GM23338 (cell line): Measurements from ENCODE around the gene NT5M. TPM values are rescaled to one million over a fixed set of nuclear protein-coding genes. Genes with fewer than 3 reads are reported as not detected.

Source experiments
- ATAC-seq: fragments of 200-7000 bp; cut with Tn5 transposase; 3 replicates; pipeline ENCODE4 v1.9.1; 2020
- DNase-seq: peaks from one replicate; pipeline ENCODE4 v3.0.0-alpha.2; 2015; ENCODE audit warnings: low spot score
- H2AFZ ChIP-seq: fragments of 200-600 bp; sonication (generic); 2 replicates; pipeline ENCODE4 v1.8.0; 2016; ENCODE audit warnings: antibody characterized with exemption, mild to moderate bottlenecking, moderate library complexity
- H3F3A ChIP-seq: fragments of 200-600 bp; sonication (generic); replicated peaks from 2 replicates; pipeline ENCODE4 v1.8.0; 2017; ENCODE audit warnings: antibody characterized with exemption, mixed run types, low read depth
- H3K27ac ChIP-seq: fragments of 200-600 bp; sonication (generic); 2 replicates; pipeline ENCODE4 v1.6.1; 2016; ENCODE audit warnings: low read depth
- H3K27me3 ChIP-seq: fragments of 200-600 bp; sonication (generic); 2 replicates; pipeline ENCODE4 v1.8.0; 2016; ENCODE audit warnings: mild to moderate bottlenecking, mixed run types, moderate library complexity; ENCODE audit not compliant: insufficient read depth
- H3K36me3 ChIP-seq: fragments of 200-600 bp; sonication (generic); 2 replicates; pipeline ENCODE4 v1.8.0; 2016; ENCODE audit warnings: mild to moderate bottlenecking; ENCODE audit not compliant: insufficient read depth
- H3K4me1 ChIP-seq: fragments of 200-600 bp; sonication (generic); 2 replicates; pipeline ENCODE4 v1.8.0; 2016; ENCODE audit warnings: mild to moderate bottlenecking, moderate library complexity; ENCODE audit not compliant: insufficient read depth
- H3K4me2 ChIP-seq: fragments of 200-600 bp; sonication (generic); 2 replicates; pipeline ENCODE4 v1.7.1; 2017; ENCODE audit warnings: mixed run types
- H3K4me3 ChIP-seq: fragments of 200-600 bp; sonication (generic); 2 replicates; pipeline ENCODE4 v1.6.1; 2016; ENCODE audit warnings: mixed run types
- H3K79me2 ChIP-seq: fragments of 200-600 bp; sonication (generic); replicated peaks from 2 replicates; pipeline ENCODE4 v1.8.0; 2017; ENCODE audit warnings: mild to moderate bottlenecking; ENCODE audit not compliant: insufficient read depth
- H3K9me2 ChIP-seq: fragments of 200-600 bp; sonication (generic); 2 replicates; pipeline ENCODE4 v1.8.0; 2017; ENCODE audit not compliant: insufficient read depth
- H4K20me1 ChIP-seq: fragments of 200-600 bp; sonication (generic); replicated peaks from 2 replicates; pipeline ENCODE4 v1.8.0; 2017; ENCODE audit warnings: mild to moderate bottlenecking; ENCODE audit not compliant: insufficient read depth
- H3K27ac Mint-ChIP-seq: 2 replicates; pipeline ENCODE4 v1.8.0; 2020; ENCODE audit warnings: inconsistent platforms, mild to moderate bottlenecking, moderate library complexity, mixed read lengths
- H3K27me3 Mint-ChIP-seq: 3 replicates; pipeline ENCODE4 v1.8.0; 2022; ENCODE audit warnings: low read depth, mild to moderate bottlenecking, moderate library complexity, mixed read lengths, inconsistent platforms; ENCODE audit not compliant: insufficient read depth, poor library complexity
- H3K36me3 Mint-ChIP-seq: 3 replicates; pipeline ENCODE4 v1.8.0; 2021; ENCODE audit warnings: low read depth, mild to moderate bottlenecking, inconsistent platforms, moderate library complexity, mixed read lengths
- H3K4me1 Mint-ChIP-seq: 3 replicates; pipeline ENCODE4 v1.8.0; 2020; ENCODE audit warnings: mild to moderate bottlenecking, inconsistent platforms, mixed read lengths
- H3K4me3 Mint-ChIP-seq: 3 replicates; pipeline ENCODE4 v1.8.0; 2021; ENCODE audit warnings: moderate library complexity, mild to moderate bottlenecking, inconsistent platforms, mixed read lengths
- H3K9me3 Mint-ChIP-seq: 3 replicates; pipeline ENCODE4 v1.8.0; 2020; ENCODE audit warnings: moderate library complexity, mild to moderate bottlenecking, inconsistent platforms, mixed read lengths
- CREB1 ChIP-seq: fragments of 250-450 bp; sonication (Bioruptor Pico); IDR thresholded peaks from 2 replicates; pipeline ENCODE4 v1.5.0; 2020; ENCODE audit warnings: low read depth, mild to moderate bottlenecking, moderate library complexity
- ETS1 ChIP-seq: IDR thresholded peaks from 2 replicates; pipeline ENCODE4 v1.6.1; 2016; ENCODE audit warnings: antibody characterized with exemption
- EZH2 ChIP-seq: fragments of 200-600 bp; sonication (generic); IDR thresholded peaks from one replicate; pipeline ENCODE4 v1.8.0; 2017; ENCODE audit warnings: antibody characterized with exemption, mild to moderate bottlenecking, low read depth; ENCODE audit not compliant: unreplicated experiment
- EZH2phosphoT487 ChIP-seq: fragments of 200-600 bp; sonication (generic); IDR thresholded peaks from one replicate; pipeline ENCODE4 v1.8.1; 2018; ENCODE audit warnings: antibody characterized with exemption; ENCODE audit not compliant: unreplicated experiment
- JUNB ChIP-seq: IDR thresholded peaks from one replicate; pipeline ENCODE4 v1.6.1; 2016; ENCODE audit warnings: antibody characterized with exemption; ENCODE audit not compliant: unreplicated experiment
- NANOG ChIP-seq: IDR thresholded peaks from 2 replicates; pipeline ENCODE4 v1.6.1; 2016; ENCODE audit warnings: antibody characterized with exemption, borderline replicate concordance
- POLR2AphosphoS5 ChIP-seq: IDR thresholded peaks from 2 replicates; pipeline ENCODE4 v1.6.1; 2016; ENCODE audit warnings: antibody characterized with exemption, low read depth
- REST ChIP-seq: IDR thresholded peaks from one replicate; pipeline ENCODE4 v1.6.1; 2018; ENCODE audit warnings: antibody characterized with exemption; ENCODE audit not compliant: unreplicated experiment
- STAT1 ChIP-seq: IDR thresholded peaks from one replicate; pipeline ENCODE4 v1.6.1; 2016; ENCODE audit warnings: antibody characterized with exemption; ENCODE audit not compliant: unreplicated experiment
- ZNF114 ChIP-seq: fragments of 250-450 bp; sonication (Bioruptor Pico); IDR thresholded peaks from 2 replicates; pipeline ENCODE4 v1.5.0; 2020; ENCODE audit warnings: mild to moderate bottlenecking, moderate library complexity
- ZNF331 ChIP-seq: fragments of 250-450 bp; sonication (Bioruptor Pico); IDR thresholded peaks from 2 replicates; pipeline ENCODE4 v1.5.0; 2020; ENCODE audit warnings: low read depth, mild to moderate bottlenecking, moderate library complexity
- ZNF462 ChIP-seq: fragments of 250-450 bp; sonication (Bioruptor Pico); IDR thresholded peaks from 2 replicates; pipeline ENCODE4 v1.5.0; 2020; ENCODE audit warnings: mild to moderate bottlenecking, moderate library complexity
- polyA plus RNA-seq: library from polyadenylated mRNA; unstranded; fragments of >200 nt; fragmentation: Nextera tagmentation; extraction: Ambion mirVana; gene quantifications from 2 replicates; pipeline ENCODE4 v1.2.1, GENCODE V29; 2016
- total RNA-seq: library from RNA; depleted of rRNA; stranded (reverse); fragments of >200 nt; shearing (Covaris generic); gene quantifications from 2 replicates; pipeline ENCODE4 v1.2.3, GENCODE V29; 2014
- TF ChIP-seq, protein P1 (sequence below), 2 experiments: fragments of 200-600 bp in 1 of 2; sonication (generic) in 1 of 2; conservative IDR thresholded peaks; 2 replicates each; pipeline versions ENCODE4 v1.5.1 to v1.6.1; 2016 to 2017; ENCODE audit warnings: antibody characterized with exemption in 2 of 2, low read depth in 2 of 2, mild to moderate bottlenecking in 2 of 2, moderate library complexity in 1 of 2

The NT5M gene
- total and polyA plus RNA-seq, 2 experiments from 2014 or later = 6.0 to 10.6 TPM

- Mint-ChIP-seq H3K27ac (no peak overlapping the region), H3K4me3 (no peak overlapping the region), H3K4me1 (peaks cover 12% of the 10 kb centered on the region), H3K9me3 (no peaks in the 10 kb centered on the region), H3K27me3 (peaks cover 2% of the 10 kb centered on the region), H3K36me3 (no peaks in the 10 kb centered on the region)
- Histone ChIP-seq H3K9me2 (no peaks in the 10 kb centered on the region), H3K4me1 (no peaks in the 10 kb centered on the region), H3F3A (no peaks in the 10 kb centered on the region), H3K79me2 (no peaks in the 10 kb centered on the region), H4K20me1 (no peaks in the 10 kb centered on the region), H3K27ac (no peak overlapping the region), H3K36me3 (no peaks in the 10 kb centered on the region), H3K27me3 (no peaks in the 10 kb centered on the region), H3K4me3 (no peak overlapping the region), H2AFZ (no peak overlapping the region), H3K4me2 (no peak overlapping the region)
- no peak for ATAC-seq
- DNase-seq = no peak
- TF ChIP-seq EZH2 (no peak), ZNF331 (CRISPR knock-in tag) (no peak), JUNB (no peak), STAT1 (no peak), EZH2phosphoT487 (no peak), POLR2AphosphoS5 (no peak), REST (no peak), ETS1 (no peak), ZNF462 (CRISPR knock-in tag) (no peak), NANOG (no peak), CREB1 (no peak), ZNF114 (CRISPR knock-in tag) (no peak)
- TF ChIP-seq, protein P1, sequence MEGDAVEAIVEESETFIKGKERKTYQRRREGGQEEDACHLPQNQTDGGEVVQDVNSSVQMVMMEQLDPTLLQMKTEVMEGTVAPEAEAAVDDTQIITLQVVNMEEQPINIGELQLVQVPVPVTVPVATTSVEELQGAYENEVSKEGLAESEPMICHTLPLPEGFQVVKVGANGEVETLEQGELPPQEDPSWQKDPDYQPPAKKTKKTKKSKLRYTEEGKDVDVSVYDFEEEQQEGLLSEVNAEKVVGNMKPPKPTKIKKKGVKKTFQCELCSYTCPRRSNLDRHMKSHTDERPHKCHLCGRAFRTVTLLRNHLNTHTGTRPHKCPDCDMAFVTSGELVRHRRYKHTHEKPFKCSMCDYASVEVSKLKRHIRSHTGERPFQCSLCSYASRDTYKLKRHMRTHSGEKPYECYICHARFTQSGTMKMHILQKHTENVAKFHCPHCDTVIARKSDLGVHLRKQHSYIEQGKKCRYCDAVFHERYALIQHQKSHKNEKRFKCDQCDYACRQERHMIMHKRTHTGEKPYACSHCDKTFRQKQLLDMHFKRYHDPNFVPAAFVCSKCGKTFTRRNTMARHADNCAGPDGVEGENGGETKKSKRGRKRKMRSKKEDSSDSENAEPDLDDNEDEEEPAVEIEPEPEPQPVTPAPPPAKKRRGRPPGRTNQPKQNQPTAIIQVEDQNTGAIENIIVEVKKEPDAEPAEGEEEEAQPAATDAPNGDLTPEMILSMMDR (conservative IDR thresholded peaks at IDR 0.05; ENCODE audit: low read depth in 2 of 2) = no peak
Measured at GRCh38 chr17:17367931-17368330, 64.8 kb downstream of the NT5M start.
